Endothelial cell of umbilical vein (primary cell): ENCODE measurements around the gene KCNA2. TPM values are rescaled to one million over a fixed set of nuclear protein-coding genes. Genes with fewer than 3 reads are reported as not detected.

Experiments used
- BruUV-seq: library from RNA; stranded (reverse); fragments of 400-500 nt; replicated peaks from 2 replicates; lab custom pipeline; 2021; lab: Mats Ljungman, UMichigan
- CTCF ChIA-PET: fragments of 300-600, 350-600 bp; sonication (Branson Sonifier 250); formaldehyde crosslinking; loops from one replicate; lab custom pipeline; 2021; ENCODE audit warnings: antibody characterized with exemption, inconsistent platforms; lab: Charles Lee
- POLR2A ChIA-PET: fragments of 300-600, 350-600 bp; sonication (Branson Sonifier 250); formaldehyde crosslinking; loops from one replicate; lab custom pipeline; 2021; ENCODE audit warnings: antibody characterized with exemption, inconsistent platforms; lab: Charles Lee
- DNase-seq: peaks from one replicate; pipeline ENCODE4 v3.0.0-alpha.2; 2011; ENCODE audit warnings: low read depth, low spot score
- FAIRE-seq: peaks from 2 replicates; lab custom pipeline; 2011; peaks lifted over from hg19 to GRCh38; lab: Jason Lieb, UNC
- H2AFZ ChIP-seq: 2 replicates; pipeline ENCODE4 v1.6.0; 2012; ENCODE audit warnings: low read depth, low read length, control low read depth, inconsistent platforms
- H3K27ac ChIP-seq: 2 replicates; pipeline ENCODE4 v1.5.1; 2011; ENCODE audit warnings: low read depth, mild to moderate bottlenecking, control low read depth, low read length, moderate library complexity; ENCODE audit not compliant: insufficient read depth
- H3K27me3 ChIP-seq, 2 experiments: 2 replicates each; pipeline versions ENCODE4 v1.6.0 to v1.6.1; 2011; ENCODE audit warnings: low read length in 2 of 2, mixed read lengths in 1 of 2; ENCODE audit not compliant: control insufficient read depth in 2 of 2, insufficient read depth in 2 of 2
- H3K36me3 ChIP-seq, 2 experiments: 2 replicates in 1 of 2; 3 replicates in 1 of 2; pipeline ENCODE4 v1.5.1; 2011; ENCODE audit warnings: low read length in 2 of 2, mild to moderate bottlenecking in 1 of 2, moderate library complexity in 1 of 2; ENCODE audit not compliant: control insufficient read depth in 2 of 2, insufficient read depth in 2 of 2; ENCODE audit errors: extremely low read depth in 1 of 2
- H3K4me1 ChIP-seq: 3 replicates; pipeline ENCODE4 v1.5.1; 2011; ENCODE audit warnings: mild to moderate bottlenecking, low read length; ENCODE audit not compliant: control insufficient read depth, insufficient read depth; ENCODE audit errors: extremely low read depth
- H3K4me2 ChIP-seq: 2 replicates; pipeline ENCODE4 v1.6.1; 2011; ENCODE audit warnings: low read length, control low read depth, mixed read lengths; ENCODE audit not compliant: insufficient read depth
- H3K4me3 ChIP-seq, 3 experiments: fragments of 200-600 bp in 1 of 3; sonication (generic), shearing (Covaris generic) in 1 of 3; replicated peaks in 1 of 3; 2 replicates each; pipeline ENCODE4 v1.5.1; 2011 to 2016; ENCODE audit warnings: control low read depth in 3 of 3, low read length in 3 of 3, mild to moderate bottlenecking in 2 of 3, inconsistent platforms in 1 of 3, low read depth in 1 of 3, moderate library complexity in 1 of 3; ENCODE audit not compliant: insufficient read depth in 1 of 3
- H3K79me2 ChIP-seq: 2 replicates; pipeline ENCODE4 v1.6.0; 2012; ENCODE audit warnings: low read length, inconsistent platforms; ENCODE audit not compliant: control insufficient read depth, insufficient read depth
- H3K9ac ChIP-seq: replicated peaks from 2 replicates; pipeline ENCODE3; 2011; ENCODE audit warnings: low read length, control low read depth; ENCODE audit not compliant: insufficient read depth; ENCODE audit errors: extremely low read depth
- H3K9me1 ChIP-seq: replicated peaks from 3 replicates; pipeline ENCODE4 v1.6.0; 2011; ENCODE audit warnings: mild to moderate bottlenecking, low read length; ENCODE audit not compliant: control insufficient read depth, insufficient read depth; ENCODE audit errors: extremely low read depth
- H3K9me3 ChIP-seq: replicated peaks from 2 replicates; pipeline ENCODE4 v1.5.1; 2012; ENCODE audit warnings: low read length, inconsistent platforms; ENCODE audit not compliant: control insufficient read depth, insufficient read depth
- H4K20me1 ChIP-seq: replicated peaks from 2 replicates; pipeline ENCODE3; 2011; ENCODE audit warnings: mild to moderate bottlenecking, low read length; ENCODE audit not compliant: control insufficient read depth, insufficient read depth; ENCODE audit errors: extremely low read depth
- CTCF ChIP-seq, 2 donors: IDR thresholded peaks; 1 replicate in 1 of 2; 2 replicates in 1 of 2; pipeline ENCODE4 v1.5.1; 2011; ENCODE audit warnings: low read length in 2 of 2, mild to moderate bottlenecking in 2 of 2, moderate library complexity in 2 of 2, control low read depth in 1 of 2, inconsistent platforms in 1 of 2, low read depth in 1 of 2; ENCODE audit not compliant: insufficient read depth in 1 of 2; ENCODE audit errors: extremely low read depth in 1 of 2
- EZH2 ChIP-seq: IDR thresholded peaks from 2 replicates; pipeline ENCODE4 v1.6.1; 2012; ENCODE audit warnings: borderline replicate concordance, low read depth, mild to moderate bottlenecking, moderate library complexity, low read length, inconsistent platforms; ENCODE audit not compliant: severe bottlenecking
- FOS ChIP-seq: IDR thresholded peaks from 2 replicates; pipeline ENCODE4 v1.6.1; 2011; ENCODE audit warnings: mild to moderate bottlenecking, low read length, moderate library complexity, borderline replicate concordance; ENCODE audit not compliant: insufficient read depth
- GATA2 ChIP-seq: IDR thresholded peaks from 2 replicates; pipeline ENCODE4 v1.7.0; 2011; ENCODE audit warnings: low read depth, mild to moderate bottlenecking, moderate library complexity, mixed read lengths, low read length; ENCODE audit not compliant: insufficient read length, insufficient read depth
- JUN ChIP-seq: IDR thresholded peaks from 2 replicates; pipeline ENCODE4 v1.6.1; 2011; ENCODE audit warnings: borderline replicate concordance, low read depth; ENCODE audit not compliant: insufficient read length, insufficient read depth
- MYC ChIP-seq: IDR thresholded peaks from one replicate; pipeline ENCODE4 v1.6.1; 2011; ENCODE audit warnings: mild to moderate bottlenecking, low read depth, low read length
- POLR2A ChIP-seq: IDR thresholded peaks from 2 replicates; pipeline ENCODE4 v1.6.1; 2012; ENCODE audit warnings: low read depth, mild to moderate bottlenecking, control low read depth, low read length
- POLR2AphosphoS5 ChIP-seq: IDR thresholded peaks from 2 replicates; pipeline ENCODE4 v1.6.1; 2012; ENCODE audit warnings: low read depth, mild to moderate bottlenecking, control low read depth, low read length, moderate library complexity; ENCODE audit not compliant: insufficient read depth
- dilution Hi-C: fragments of 300-500 bp; cut with MboI; formaldehyde crosslinking; loops from one replicate; pipeline ENCODE4 v1.15.0; 2019; ENCODE audit warnings: low sequenced_read_pairs; ENCODE audit not compliant: extremely low pct_ligation_motif_present
- intact Hi-C: fragments of 100-400 bp; cut with micrococcal nuclease; formaldehyde crosslinking; loops from one replicate; pipeline ENCODE4 v1.10.0; 2022
- polyA plus RNA-seq, 4 experiments: library from polyadenylated mRNA; depleted of rRNA in 3 of 4; stranded (reverse) in 3 of 4; unstranded in 1 of 4; fragments of >200 nt; gene quantifications; 2 replicates each; pipeline versions ENCODE4 v1.2.1 to v1.2.3, GENCODE V29; 2011 to 2012; ENCODE audit warnings: missing spikeins in 1 of 4
- total RNA-seq: library from RNA; stranded (reverse); gene quantifications from 2 replicates; pipeline ENCODE4 v1.2.3, GENCODE V29; 2021
- TF ChIP-seq, protein P1 (sequence below): IDR thresholded peaks from 2 replicates; pipeline ENCODE4 v1.6.1; 2011; ENCODE audit not compliant: insufficient read depth, insufficient read length

KCNA2 gene
- total and polyA plus RNA-seq, 2 donors (not counting 3 experiments of a cell fraction or from before 2014, with no cell fraction given) = not detected

- POLR2A ChIA-PET = no interaction called here
Observed at GRCh38 chr1:110617589-110617988, 11.4 kb upstream of the KCNA2 start.

More at GRCh38 chr1:110617589-110617988, 11.4 kb upstream of the KCNA2 start:
- CTCF ChIA-PET = interaction anchor here (1.4 to 3.7 kb wide), 4 partner anchors 94 to 166 kb away, joined by 4 to 62 read pairs (median 6); no protein-coding TSS in a partner anchor
- Histone ChIP-seq H3K4me3 (no peak overlapping the region), H3K79me2 (no peaks in the 10 kb centered on the region), H3K27me3 (peaks cover 9 to 14% of the 10 kb centered on the region in 2 experiments), H4K20me1 (no peaks in the 10 kb centered on the region), H3K9me3 (no peaks in the 10 kb centered on the region), H3K36me3 (no peaks in the 10 kb centered on the region), H3K27ac (no peak overlapping the region), H2AFZ (no peak overlapping the region), H3K4me1 (no peaks in the 10 kb centered on the region), H3K9ac (no peak overlapping the region), H3K9me1 (no peaks in the 10 kb centered on the region), H3K4me2 (no peak overlapping the region)
- FAIRE-seq (no peak), DNase-seq (no peak)
- intact Hi-C loops = no loop called here
- dilution Hi-C loops = no loop called here
- no TSS peak for BruUV-seq
- TF ChIP-seq EZH2 (no peak), POLR2A (no peak), CTCF (IDR thresholded peaks at IDR 0.05; ENCODE audit: extremely low read depth in 1 of 2, insufficient read depth in 1 of 2, low read depth in 1 of 2, low read length in 2 of 2) (no peak), GATA2 (no peak), JUN (no peak), MYC (no peak), POLR2AphosphoS5 (no peak), FOS (no peak)
- TF ChIP-seq, protein P1, sequence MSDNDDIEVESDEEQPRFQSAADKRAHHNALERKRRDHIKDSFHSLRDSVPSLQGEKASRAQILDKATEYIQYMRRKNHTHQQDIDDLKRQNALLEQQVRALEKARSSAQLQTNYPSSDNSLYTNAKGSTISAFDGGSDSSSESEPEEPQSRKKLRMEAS = no peak
